Measurements from ENCODE around the gene UPK2.

Gene UPK2

GRCh38 chr11:118956094-118956846 is at the start of gene UPK2:
Gene UPK2 (plus strand): TSS chr11:118956298. CDS start chr11:118956351, 53 bp downstream.
- DNase-seq: peak; percentile 57 to 72

GRCh38 chr11:118907051-118908042 is 48.8 kb upstream of the UPK2 start:
- DNase-seq: peak; percentile 58 to 67

GRCh38 chr11:118908264-118908663 is 47.8 kb upstream of the UPK2 start:
- DNase-seq: no peak

GRCh38 chr11:118908901-118909618 is 47.0 kb upstream of the UPK2 start:
- DNase-seq: no peak

GRCh38 chr11:118909619-118910308 is 46.3 kb upstream of the UPK2 start:
- no peak for DNase-seq

GRCh38 chr11:118910309-118911112 is 45.6 kb upstream of the UPK2 start:
- no peak for DNase-seq

- no peak for DNase-seq
Observed at GRCh38 chr11:118911113-118911879, 44.8 kb upstream of the UPK2 start.

GRCh38 chr11:118911880-118912741 is 44.0 kb upstream of the UPK2 start:
- no peak for DNase-seq

- no peak for DNase-seq
Observed at GRCh38 chr11:118912742-118913410, 43.2 kb upstream of the UPK2 start.

- no peak for DNase-seq
Observed at GRCh38 chr11:118913411-118914125, 42.5 kb upstream of the UPK2 start.

GRCh38 chr11:118914178-118914918 is 41.8 kb upstream of the UPK2 start:
- DNase-seq: no peak

GRCh38 chr11:118914987-118915386 is 41.1 kb upstream of the UPK2 start:
- peak in 1 of 2 experiments; percentile 9 for DNase-seq

- no peak for DNase-seq
Observed at GRCh38 chr11:118915396-118915795, 40.7 kb upstream of the UPK2 start.

GRCh38 chr11:118915941-118916841 is 39.9 kb upstream of the UPK2 start:
- no peak for DNase-seq

- DNase-seq: no peak
Observed at GRCh38 chr11:118916842-118917388, 39.2 kb upstream of the UPK2 start.

- DNase-seq: peak; percentile 65 to 77
Observed at GRCh38 chr11:118917481-118918127, 38.5 kb upstream of the UPK2 start.

Data from AML-193 (cell line).